ENCODE measurements around the gene CDH18.

DNA sequence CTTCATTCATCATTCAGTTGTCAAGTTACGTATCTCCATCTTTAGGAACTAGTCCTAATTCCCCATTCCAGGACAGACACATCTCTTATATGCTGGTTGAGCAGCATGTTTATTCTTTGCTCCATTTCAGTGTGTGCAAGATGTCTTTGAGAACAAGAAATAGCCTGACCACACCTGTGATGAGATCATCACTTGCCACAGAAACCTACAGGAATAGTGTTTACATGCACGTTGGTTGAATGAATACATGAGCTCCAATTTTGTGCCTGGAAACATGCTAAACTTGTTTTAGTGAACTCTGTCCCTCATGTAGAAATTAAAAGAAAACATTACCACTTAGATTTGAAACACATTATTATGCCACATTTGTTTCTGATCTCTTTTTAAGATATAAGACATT lies 489.1 kb downstream of the CDH18 start:
- TF ChIP-seq, protein P1, sequence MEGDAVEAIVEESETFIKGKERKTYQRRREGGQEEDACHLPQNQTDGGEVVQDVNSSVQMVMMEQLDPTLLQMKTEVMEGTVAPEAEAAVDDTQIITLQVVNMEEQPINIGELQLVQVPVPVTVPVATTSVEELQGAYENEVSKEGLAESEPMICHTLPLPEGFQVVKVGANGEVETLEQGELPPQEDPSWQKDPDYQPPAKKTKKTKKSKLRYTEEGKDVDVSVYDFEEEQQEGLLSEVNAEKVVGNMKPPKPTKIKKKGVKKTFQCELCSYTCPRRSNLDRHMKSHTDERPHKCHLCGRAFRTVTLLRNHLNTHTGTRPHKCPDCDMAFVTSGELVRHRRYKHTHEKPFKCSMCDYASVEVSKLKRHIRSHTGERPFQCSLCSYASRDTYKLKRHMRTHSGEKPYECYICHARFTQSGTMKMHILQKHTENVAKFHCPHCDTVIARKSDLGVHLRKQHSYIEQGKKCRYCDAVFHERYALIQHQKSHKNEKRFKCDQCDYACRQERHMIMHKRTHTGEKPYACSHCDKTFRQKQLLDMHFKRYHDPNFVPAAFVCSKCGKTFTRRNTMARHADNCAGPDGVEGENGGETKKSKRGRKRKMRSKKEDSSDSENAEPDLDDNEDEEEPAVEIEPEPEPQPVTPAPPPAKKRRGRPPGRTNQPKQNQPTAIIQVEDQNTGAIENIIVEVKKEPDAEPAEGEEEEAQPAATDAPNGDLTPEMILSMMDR (CRISPR knock-in tag; IDR thresholded peaks at IDR 0.05): no peak
- TF ChIP-seq, protein P2, sequence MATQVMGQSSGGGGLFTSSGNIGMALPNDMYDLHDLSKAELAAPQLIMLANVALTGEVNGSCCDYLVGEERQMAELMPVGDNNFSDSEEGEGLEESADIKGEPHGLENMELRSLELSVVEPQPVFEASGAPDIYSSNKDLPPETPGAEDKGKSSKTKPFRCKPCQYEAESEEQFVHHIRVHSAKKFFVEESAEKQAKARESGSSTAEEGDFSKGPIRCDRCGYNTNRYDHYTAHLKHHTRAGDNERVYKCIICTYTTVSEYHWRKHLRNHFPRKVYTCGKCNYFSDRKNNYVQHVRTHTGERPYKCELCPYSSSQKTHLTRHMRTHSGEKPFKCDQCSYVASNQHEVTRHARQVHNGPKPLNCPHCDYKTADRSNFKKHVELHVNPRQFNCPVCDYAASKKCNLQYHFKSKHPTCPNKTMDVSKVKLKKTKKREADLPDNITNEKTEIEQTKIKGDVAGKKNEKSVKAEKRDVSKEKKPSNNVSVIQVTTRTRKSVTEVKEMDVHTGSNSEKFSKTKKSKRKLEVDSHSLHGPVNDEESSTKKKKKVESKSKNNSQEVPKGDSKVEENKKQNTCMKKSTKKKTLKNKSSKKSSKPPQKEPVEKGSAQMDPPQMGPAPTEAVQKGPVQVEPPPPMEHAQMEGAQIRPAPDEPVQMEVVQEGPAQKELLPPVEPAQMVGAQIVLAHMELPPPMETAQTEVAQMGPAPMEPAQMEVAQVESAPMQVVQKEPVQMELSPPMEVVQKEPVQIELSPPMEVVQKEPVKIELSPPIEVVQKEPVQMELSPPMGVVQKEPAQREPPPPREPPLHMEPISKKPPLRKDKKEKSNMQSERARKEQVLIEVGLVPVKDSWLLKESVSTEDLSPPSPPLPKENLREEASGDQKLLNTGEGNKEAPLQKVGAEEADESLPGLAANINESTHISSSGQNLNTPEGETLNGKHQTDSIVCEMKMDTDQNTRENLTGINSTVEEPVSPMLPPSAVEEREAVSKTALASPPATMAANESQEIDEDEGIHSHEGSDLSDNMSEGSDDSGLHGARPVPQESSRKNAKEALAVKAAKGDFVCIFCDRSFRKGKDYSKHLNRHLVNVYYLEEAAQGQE (IDR thresholded peaks at IDR 0.05; ENCODE audit: borderline replicate concordance in 1 of 2, low read depth in 1 of 2, low read length in 2 of 2): no peak
- TF ChIP-seq ZNF75D (CRISPR knock-in tag; IDR thresholded peaks at IDR 0.05; ENCODE audit: borderline replicate concordance) (no peak), KLF12 (CRISPR knock-in tag; IDR thresholded peaks at IDR 0.05; ENCODE audit: borderline replicate concordance) (no peak)
